AML-193 (cell line): ENCODE measurements around the gene LCMT1.

Experiments
- DNase-seq, 2 experiments: peaks; one replicate each; lab custom pipeline; 2025; lab: John Stamatoyannopoulos, UW

Gene LCMT1

DNA sequence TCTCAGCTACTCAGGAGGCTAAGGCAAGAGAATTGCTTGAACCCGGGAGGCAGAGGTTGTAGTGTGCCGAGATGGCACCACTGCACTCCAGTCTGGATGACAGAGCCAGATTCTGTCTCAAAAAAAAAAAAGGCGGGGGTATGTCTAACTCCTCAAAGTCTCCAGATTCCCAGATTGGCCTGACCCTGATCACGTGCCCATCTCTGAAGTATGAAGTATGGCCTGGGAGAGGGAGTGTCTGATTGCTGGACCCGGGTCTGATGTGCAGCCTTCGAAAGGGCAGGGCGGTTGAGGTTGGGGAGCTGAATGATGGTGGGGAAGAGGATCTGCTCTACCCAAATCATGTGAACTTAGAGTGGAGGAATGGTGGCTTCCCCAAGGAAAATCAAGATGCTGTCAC lies 87.9 kb downstream of the LCMT1 start:
- no peak for DNase-seq

DNA sequence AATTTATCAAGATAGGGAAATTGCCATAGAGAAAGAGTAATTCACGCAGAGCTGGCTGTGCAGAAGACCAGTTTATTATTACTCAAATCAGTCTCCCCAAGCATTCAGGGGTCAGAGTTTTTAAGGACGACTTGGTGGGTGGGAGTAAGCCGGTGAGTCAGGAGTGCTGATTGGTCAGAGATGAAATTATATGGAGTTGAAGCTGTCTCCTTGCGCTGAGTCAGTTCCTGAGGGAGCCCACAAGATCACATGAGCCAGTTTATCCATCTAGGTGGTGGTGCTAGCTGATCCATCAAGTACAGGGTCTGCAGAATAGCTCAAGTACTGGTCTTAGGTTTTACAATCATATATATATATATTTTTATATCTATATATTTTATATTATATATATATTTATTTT lies 99.2 kb downstream of the LCMT1 start:
- DNase-seq: no peak

DNA sequence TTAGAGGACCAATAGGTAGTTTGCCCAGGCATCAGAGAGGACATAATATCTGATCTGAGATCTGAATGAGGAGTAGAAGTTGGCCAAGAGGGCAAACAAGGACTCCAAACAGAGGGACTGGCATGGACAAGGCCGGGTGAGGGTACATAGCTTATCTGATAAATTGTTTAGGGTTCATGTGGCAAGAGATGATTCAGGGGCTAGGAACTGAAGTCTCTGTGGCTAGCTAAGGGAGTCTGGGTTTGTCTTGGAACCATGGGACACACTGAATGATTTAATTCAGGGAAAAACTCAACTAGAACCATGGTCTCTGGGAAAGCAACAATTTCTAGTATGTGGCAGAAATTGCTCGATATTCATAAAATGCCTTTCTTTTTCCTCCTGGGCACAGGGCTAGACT lies 101.1 kb downstream of the LCMT1 start:
- no peak for DNase-seq

DNA sequence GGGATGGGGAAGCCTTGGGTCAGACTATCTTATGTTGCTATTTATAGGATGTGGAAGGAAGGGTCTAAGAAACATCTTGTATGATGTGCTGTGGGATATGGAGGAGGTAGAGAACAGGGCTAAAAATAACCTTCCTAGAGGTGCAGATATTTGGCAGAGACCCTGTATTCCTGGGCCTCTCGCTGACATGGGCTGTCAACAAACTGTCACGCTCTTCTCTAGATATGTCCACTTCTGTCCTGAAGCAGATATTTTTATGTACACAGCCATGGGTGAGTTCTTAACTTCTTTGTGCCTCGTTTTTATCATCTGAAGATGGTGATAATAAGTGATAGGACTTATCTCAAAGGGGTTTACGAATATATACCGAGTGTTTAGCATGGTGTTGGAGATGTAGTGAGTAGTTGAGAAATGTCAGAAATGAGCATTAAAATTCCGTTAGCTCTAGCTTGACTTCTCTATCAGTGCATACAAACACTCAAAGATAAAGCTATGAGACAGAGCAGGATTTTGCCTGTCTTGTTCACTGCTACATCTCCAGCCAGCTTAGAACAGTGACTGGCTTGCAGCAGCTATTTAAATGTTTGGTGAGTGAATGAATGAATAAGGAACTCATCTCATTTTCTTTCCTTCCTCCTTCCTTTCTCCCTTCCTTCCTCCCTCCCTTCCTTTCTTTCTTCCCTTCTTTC lies 102.3 kb downstream of the LCMT1 start:
- DNase-seq: no peak

DNA sequence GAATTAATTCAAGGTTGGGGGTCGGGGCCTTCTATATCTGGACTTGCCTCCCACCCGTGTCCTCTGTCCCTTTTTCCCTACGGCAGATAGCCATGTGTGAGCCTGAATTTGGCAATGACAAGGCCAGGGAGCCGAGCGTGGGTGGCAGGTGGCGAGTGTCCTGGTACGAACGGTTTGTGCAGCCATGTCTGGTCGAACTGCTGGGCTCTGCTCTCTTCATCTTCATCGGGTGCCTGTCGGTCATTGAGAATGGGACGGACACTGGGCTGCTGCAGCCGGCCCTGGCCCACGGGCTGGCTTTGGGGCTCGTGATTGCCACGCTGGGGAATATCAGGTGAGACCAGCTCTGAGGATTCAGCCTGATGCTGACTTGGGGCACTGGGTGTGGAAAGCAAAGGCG lies 105.6 kb downstream of the LCMT1 start:
- no peak for DNase-seq

DNA sequence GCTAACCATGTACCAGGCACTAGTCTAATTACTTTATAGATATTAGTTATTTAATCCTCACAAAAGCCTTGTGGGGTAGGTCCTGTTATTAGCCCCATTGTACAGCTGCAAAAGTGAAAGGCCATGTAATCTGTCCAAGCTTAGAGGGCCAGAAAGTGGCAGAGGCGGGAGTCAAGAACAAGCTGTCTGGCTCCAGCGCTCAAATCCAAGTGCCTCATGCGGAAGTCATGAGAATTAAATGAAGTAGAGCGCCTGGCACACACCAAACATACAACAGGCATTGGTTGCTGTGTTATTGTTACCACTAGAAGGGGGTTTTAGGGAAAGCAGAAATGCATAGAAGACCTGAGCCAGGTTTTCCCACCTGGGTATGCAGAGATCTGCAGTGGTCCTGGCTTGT lies 106.4 kb downstream of the LCMT1 start:
- DNase-seq: no peak

DNA sequence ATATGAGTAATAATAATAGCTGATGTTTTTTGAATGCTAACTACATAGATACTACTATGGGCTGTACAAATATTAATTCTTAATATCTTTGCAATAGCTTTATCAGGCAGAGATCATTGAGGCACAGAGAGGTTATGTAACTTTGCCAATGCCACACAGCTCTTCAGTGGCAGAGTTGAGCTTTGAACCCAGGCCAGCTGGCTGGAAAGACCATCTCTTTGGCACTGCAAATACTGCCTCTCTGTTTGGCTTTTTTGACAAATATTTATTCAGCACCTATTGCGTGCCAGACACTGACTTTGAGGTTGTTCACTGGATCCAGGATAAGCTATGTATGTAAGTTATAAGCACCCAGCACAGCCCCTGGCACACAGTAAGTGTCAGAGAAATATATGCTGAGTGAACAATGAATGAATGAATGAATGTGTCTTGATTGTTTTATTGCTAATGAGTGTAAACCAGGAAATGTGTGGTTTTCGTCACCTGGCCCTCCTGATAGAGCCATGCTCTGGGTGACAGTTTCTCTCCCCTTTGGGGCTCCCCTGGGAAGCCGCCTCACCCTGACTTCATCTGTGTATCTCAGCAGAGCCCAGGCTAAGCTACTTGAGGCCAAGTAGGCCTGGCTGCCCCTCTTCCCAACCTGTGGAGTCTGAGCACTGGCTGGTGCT lies 107.7 kb downstream of the LCMT1 start:
- no peak for DNase-seq

DNA sequence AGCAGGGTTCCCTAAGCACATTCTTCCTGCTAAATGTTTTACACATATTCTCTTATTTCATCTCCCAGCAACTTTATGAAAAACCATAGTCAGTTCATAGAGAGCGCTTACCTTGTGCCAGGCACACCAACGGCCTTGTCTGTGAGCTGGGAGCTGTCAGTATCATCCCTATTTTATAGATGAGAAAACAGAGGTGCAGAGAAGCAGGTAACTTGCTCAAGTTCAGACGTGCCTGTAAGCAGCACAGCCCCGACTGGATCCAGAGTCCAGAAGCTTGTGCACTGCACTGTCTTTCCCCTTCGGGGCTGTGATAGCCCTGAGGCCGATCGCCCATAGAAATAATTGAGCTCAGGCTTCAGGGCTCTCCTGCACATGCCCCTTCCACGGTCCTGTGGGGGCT lies 111.4 kb downstream of the LCMT1 start:
- DNase-seq: no peak

DNA sequence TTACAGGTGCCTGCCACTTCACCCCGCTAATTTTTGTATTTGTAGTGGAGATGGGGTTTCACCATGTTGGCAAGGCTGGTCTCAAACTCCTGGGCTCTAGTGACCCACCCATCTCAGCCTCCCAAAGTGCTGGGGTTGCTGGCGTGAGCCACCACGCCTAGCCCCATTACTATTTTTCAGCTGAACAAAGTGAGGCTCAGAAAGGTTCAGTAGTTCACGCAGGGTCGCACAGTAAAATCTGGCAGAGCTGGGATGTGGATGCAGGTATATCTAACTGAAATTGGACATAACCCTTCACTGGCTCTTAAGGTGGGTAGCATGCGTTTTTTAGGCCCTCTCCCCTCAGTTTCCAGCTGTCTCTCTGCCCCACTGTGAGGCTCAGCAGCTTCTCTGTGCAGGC lies 112.4 kb downstream of the LCMT1 start:
- DNase-seq: no peak

DNA sequence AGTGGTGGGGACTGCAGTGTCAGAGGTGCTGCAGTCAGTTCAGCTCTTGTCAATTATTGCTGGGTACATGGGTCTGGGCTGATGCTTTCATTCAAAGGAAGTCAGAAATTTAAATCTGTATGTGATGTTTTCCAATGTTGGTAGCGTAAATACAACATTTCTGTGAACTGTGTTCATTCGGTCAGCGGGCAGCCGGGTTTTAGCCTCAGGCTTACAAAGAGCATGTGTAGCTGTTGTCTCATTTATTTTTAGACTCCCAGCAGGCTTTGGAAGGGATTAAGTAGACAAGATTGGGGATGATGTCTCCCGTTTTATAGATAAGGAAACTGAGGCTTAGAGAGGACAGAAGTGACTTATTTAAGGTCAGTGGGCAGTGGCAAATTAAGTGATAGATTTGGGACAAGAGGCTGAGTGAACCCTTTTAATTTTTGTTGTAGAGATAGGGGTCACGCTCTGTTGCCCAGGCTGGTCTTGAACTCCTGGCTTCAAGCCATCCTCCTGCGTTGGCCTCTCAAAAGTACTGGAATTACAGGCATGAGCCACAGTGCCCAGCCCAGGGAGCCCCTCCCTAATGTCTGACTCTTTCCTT lies 113.3 kb downstream of the LCMT1 start:
- DNase-seq: no peak
